Suppressor macrophage (primary cell): ENCODE results near the gene ERICH3.
"Not testable (repeated sequence)": the region's sequence is repeated elsewhere in the genome, so short reads cannot be mapped to it uniquely, and the experiment has no call there.

Experiments used
- DNase-seq, 4 experiments: peaks; one replicate each; pipeline ENCODE4 v3.0.0-alpha.2; 2020 to 2022

Gene ERICH3

GRCh38 chr1:74681001-74681400 lies 7.4 kb upstream of the ERICH3 start:
- DNase-seq, result no peak

- DNase-seq, result no peak
Observed at GRCh38 chr1:74679811-74680210, 6.2 kb upstream of the ERICH3 start.

- DNase-seq, result no peak
Observed at GRCh38 chr1:74677926-74678325, 4.3 kb upstream of the ERICH3 start.

GRCh38 chr1:74674278-74675048 lies 871 bp upstream of the ERICH3 start:
- DNase-seq, result no peak

- not testable (repeated sequence) for DNase-seq
Observed at GRCh38 chr1:74670866-74671265, 2.7 kb downstream of the ERICH3 start.

GRCh38 chr1:74654708-74655107 lies 18.9 kb downstream of the ERICH3 start:
- no peak for DNase-seq

GRCh38 chr1:74652711-74653139 lies 20.9 kb downstream of the ERICH3 start:
- DNase-seq, result no peak

- no peak for DNase-seq
Observed at GRCh38 chr1:74650561-74650960, 23.0 kb downstream of the ERICH3 start.

GRCh38 chr1:74641876-74642275 lies 31.7 kb downstream of the ERICH3 start:
- no peak for DNase-seq

- no peak for DNase-seq
Observed at GRCh38 chr1:74641161-74641560, 32.4 kb downstream of the ERICH3 start.

- no peak for DNase-seq
Observed at GRCh38 chr1:74637296-74637695, 36.3 kb downstream of the ERICH3 start.

- no peak for DNase-seq
Observed at GRCh38 chr1:74629283-74629682, 44.3 kb downstream of the ERICH3 start.

GRCh38 chr1:74623716-74624115 lies 49.9 kb downstream of the ERICH3 start:
- DNase-seq, result no peak

GRCh38 chr1:74620242-74620641 lies 53.4 kb downstream of the ERICH3 start:
- no peak for DNase-seq

GRCh38 chr1:74618974-74619373 lies 54.6 kb downstream of the ERICH3 start:
- no peak for DNase-seq

GRCh38 chr1:74613894-74614293 lies 59.7 kb downstream of the ERICH3 start:
- no peak for DNase-seq

- DNase-seq, result no peak
Observed at GRCh38 chr1:74611887-74612286, 61.7 kb downstream of the ERICH3 start.

- DNase-seq, result no peak
Observed at GRCh38 chr1:74610961-74611360, 62.6 kb downstream of the ERICH3 start.

GRCh38 chr1:74609810-74610371 lies 63.7 kb downstream of the ERICH3 start:
- no peak for DNase-seq

- DNase-seq, result no peak
Observed at GRCh38 chr1:74596717-74597116, 76.9 kb downstream of the ERICH3 start.

GRCh38 chr1:74593887-74594866 lies 79.4 kb downstream of the ERICH3 start:
- DNase-seq, result no peak

- no peak for DNase-seq
Observed at GRCh38 chr1:74592580-74593355, 80.8 kb downstream of the ERICH3 start.
